HG03442 (cell line): ENCODE measurements around the gene FBLN5.

Source experiments
- ATAC-seq: cut with Tn5 transposase; IDR thresholded peaks from one replicate; pipeline ENCODE4 v1.9.1; 2021; ENCODE audit warnings: mild to moderate bottlenecking, moderate library complexity; ENCODE audit not compliant: unreplicated experiment

The FBLN5 gene

DNA sequence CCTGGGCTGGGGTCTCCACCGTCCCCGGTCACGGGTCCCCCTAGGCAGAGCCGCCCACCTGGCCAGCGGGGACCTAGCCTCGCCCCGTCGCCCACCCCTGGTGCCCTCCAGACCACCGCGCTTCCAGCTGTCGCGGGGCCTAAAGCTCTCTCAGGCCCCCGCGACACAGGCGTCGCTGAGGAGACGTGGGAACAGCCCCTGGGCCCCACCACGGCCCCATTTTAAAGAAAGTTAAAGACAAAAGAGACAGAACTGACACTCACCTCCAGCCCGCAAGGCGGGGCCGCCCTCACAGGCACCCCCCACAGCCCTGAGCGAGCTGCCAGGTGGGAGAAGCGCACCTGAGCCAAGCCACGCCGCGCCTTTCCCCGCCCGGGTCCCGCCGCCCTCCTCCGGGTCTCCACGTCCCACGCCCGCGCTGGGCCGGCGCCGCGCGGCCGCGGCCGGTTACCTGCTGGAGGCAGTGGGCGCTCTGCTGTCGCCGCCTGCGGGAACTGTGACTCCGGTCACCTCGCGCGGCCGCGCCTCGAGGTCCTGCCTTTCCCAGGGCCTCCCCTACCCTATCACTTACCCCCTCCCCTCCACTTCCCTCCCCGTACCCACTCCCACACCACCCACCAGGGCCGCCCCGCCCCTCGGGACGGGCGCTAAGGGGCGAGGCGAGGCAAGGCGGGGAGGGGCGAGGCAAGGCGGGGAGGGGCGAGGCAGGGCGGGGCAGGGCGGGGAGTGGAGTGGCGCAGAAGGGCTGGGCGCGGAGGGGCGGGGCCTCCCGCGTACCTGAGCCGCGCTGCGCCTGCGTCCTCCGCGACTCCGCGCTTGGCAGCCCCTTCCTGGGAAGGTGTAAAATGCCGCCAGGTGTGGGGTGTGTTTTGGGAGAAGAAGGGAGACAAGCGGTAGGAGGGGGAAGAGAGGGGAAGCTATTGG is 111.3 kb downstream of the FBLN5 start:
- peak; percentile 45 for ATAC-seq

- peak; percentile 16 for ATAC-seq
Observed at GRCh38 chr14:91835197-91835919, 112.1 kb downstream of the FBLN5 start.

DNA sequence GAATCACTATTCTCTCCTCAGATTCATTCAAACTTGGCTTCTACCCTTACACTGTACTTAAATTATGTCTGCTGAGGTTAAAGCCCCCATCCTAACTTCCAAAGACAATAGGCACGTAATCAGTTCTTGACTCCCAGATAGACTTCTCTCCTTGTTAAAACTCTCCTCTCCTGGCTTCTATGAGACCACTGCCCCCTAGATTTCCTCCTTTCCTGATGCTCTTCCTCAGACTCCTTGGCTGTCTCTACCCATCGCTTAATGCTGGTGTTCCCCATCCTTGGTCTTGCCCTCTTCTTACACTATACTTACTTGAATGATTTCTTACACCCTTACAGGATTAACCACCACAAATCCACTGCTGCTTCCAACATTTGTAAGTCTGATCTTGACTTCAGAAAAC is 112.9 kb downstream of the FBLN5 start:
- no peak for ATAC-seq

- no peak for ATAC-seq
Observed at GRCh38 chr14:91831337-91831736, 116.2 kb downstream of the FBLN5 start.

- peak; percentile 91 for ATAC-seq
Observed at GRCh38 chr14:91830777-91831176, 116.7 kb downstream of the FBLN5 start.

- ATAC-seq, result no peak
Observed at GRCh38 chr14:91829511-91829910, 118.0 kb downstream of the FBLN5 start.

- no peak for ATAC-seq
Observed at GRCh38 chr14:91827746-91828145, 119.7 kb downstream of the FBLN5 start.
